GM23338 (cell line): ENCODE data around the gene MYO5A. TPM values are rescaled to one million over a fixed set of nuclear protein-coding genes. Genes with fewer than 3 reads are reported as not detected.

Source experiments
- ATAC-seq: fragments of 200-7000 bp; cut with Tn5 transposase; 3 replicates; pipeline ENCODE4 v1.9.1; 2020
- DNase-seq: peaks from one replicate; pipeline ENCODE4 v3.0.0-alpha.2; 2015; ENCODE audit warnings: low spot score
- H2AFZ ChIP-seq: fragments of 200-600 bp; sonication (generic); 2 replicates; pipeline ENCODE4 v1.8.0; 2016; ENCODE audit warnings: antibody characterized with exemption, mild to moderate bottlenecking, moderate library complexity
- H3F3A ChIP-seq: fragments of 200-600 bp; sonication (generic); replicated peaks from 2 replicates; pipeline ENCODE4 v1.8.0; 2017; ENCODE audit warnings: antibody characterized with exemption, mixed run types, low read depth
- H3K27ac ChIP-seq: fragments of 200-600 bp; sonication (generic); 2 replicates; pipeline ENCODE4 v1.6.1; 2016; ENCODE audit warnings: low read depth
- H3K27me3 ChIP-seq: fragments of 200-600 bp; sonication (generic); 2 replicates; pipeline ENCODE4 v1.8.0; 2016; ENCODE audit warnings: mild to moderate bottlenecking, mixed run types, moderate library complexity; ENCODE audit not compliant: insufficient read depth
- H3K36me3 ChIP-seq: fragments of 200-600 bp; sonication (generic); 2 replicates; pipeline ENCODE4 v1.8.0; 2016; ENCODE audit warnings: mild to moderate bottlenecking; ENCODE audit not compliant: insufficient read depth
- H3K4me1 ChIP-seq: fragments of 200-600 bp; sonication (generic); 2 replicates; pipeline ENCODE4 v1.8.0; 2016; ENCODE audit warnings: mild to moderate bottlenecking, moderate library complexity; ENCODE audit not compliant: insufficient read depth
- H3K4me2 ChIP-seq: fragments of 200-600 bp; sonication (generic); 2 replicates; pipeline ENCODE4 v1.7.1; 2017; ENCODE audit warnings: mixed run types
- H3K4me3 ChIP-seq: fragments of 200-600 bp; sonication (generic); 2 replicates; pipeline ENCODE4 v1.6.1; 2016; ENCODE audit warnings: mixed run types
- H3K79me2 ChIP-seq: fragments of 200-600 bp; sonication (generic); replicated peaks from 2 replicates; pipeline ENCODE4 v1.8.0; 2017; ENCODE audit warnings: mild to moderate bottlenecking; ENCODE audit not compliant: insufficient read depth
- H3K9me2 ChIP-seq: fragments of 200-600 bp; sonication (generic); 2 replicates; pipeline ENCODE4 v1.8.0; 2017; ENCODE audit not compliant: insufficient read depth
- H4K20me1 ChIP-seq: fragments of 200-600 bp; sonication (generic); replicated peaks from 2 replicates; pipeline ENCODE4 v1.8.0; 2017; ENCODE audit warnings: mild to moderate bottlenecking; ENCODE audit not compliant: insufficient read depth
- H3K27ac Mint-ChIP-seq: 2 replicates; pipeline ENCODE4 v1.8.0; 2020; ENCODE audit warnings: inconsistent platforms, mild to moderate bottlenecking, moderate library complexity, mixed read lengths
- H3K27me3 Mint-ChIP-seq: 3 replicates; pipeline ENCODE4 v1.8.0; 2022; ENCODE audit warnings: low read depth, mild to moderate bottlenecking, moderate library complexity, mixed read lengths, inconsistent platforms; ENCODE audit not compliant: insufficient read depth, poor library complexity
- H3K36me3 Mint-ChIP-seq: 3 replicates; pipeline ENCODE4 v1.8.0; 2021; ENCODE audit warnings: low read depth, mild to moderate bottlenecking, inconsistent platforms, moderate library complexity, mixed read lengths
- H3K4me1 Mint-ChIP-seq: 3 replicates; pipeline ENCODE4 v1.8.0; 2020; ENCODE audit warnings: mild to moderate bottlenecking, inconsistent platforms, mixed read lengths
- H3K4me3 Mint-ChIP-seq: 3 replicates; pipeline ENCODE4 v1.8.0; 2021; ENCODE audit warnings: moderate library complexity, mild to moderate bottlenecking, inconsistent platforms, mixed read lengths
- H3K9me3 Mint-ChIP-seq: 3 replicates; pipeline ENCODE4 v1.8.0; 2020; ENCODE audit warnings: moderate library complexity, mild to moderate bottlenecking, inconsistent platforms, mixed read lengths
- CREB1 ChIP-seq: fragments of 250-450 bp; sonication (Bioruptor Pico); IDR thresholded peaks from 2 replicates; pipeline ENCODE4 v1.5.0; 2020; ENCODE audit warnings: low read depth, mild to moderate bottlenecking, moderate library complexity
- CTCF ChIP-seq, 2 experiments: fragments of 200-600 bp in 1 of 2; sonication (generic) in 1 of 2; conservative IDR thresholded peaks; 2 replicates each; pipeline versions ENCODE4 v1.5.1 to v1.6.1; 2016 to 2017; ENCODE audit warnings: antibody characterized with exemption in 2 of 2, low read depth in 2 of 2, mild to moderate bottlenecking in 2 of 2, moderate library complexity in 1 of 2
- ETS1 ChIP-seq: IDR thresholded peaks from 2 replicates; pipeline ENCODE4 v1.6.1; 2016; ENCODE audit warnings: antibody characterized with exemption
- EZH2phosphoT487 ChIP-seq: fragments of 200-600 bp; sonication (generic); IDR thresholded peaks from one replicate; pipeline ENCODE4 v1.8.1; 2018; ENCODE audit warnings: antibody characterized with exemption; ENCODE audit not compliant: unreplicated experiment
- JUNB ChIP-seq: IDR thresholded peaks from one replicate; pipeline ENCODE4 v1.6.1; 2016; ENCODE audit warnings: antibody characterized with exemption; ENCODE audit not compliant: unreplicated experiment
- POLR2AphosphoS5 ChIP-seq: IDR thresholded peaks from 2 replicates; pipeline ENCODE4 v1.6.1; 2016; ENCODE audit warnings: antibody characterized with exemption, low read depth
- STAT1 ChIP-seq: IDR thresholded peaks from one replicate; pipeline ENCODE4 v1.6.1; 2016; ENCODE audit warnings: antibody characterized with exemption; ENCODE audit not compliant: unreplicated experiment
- ZNF114 ChIP-seq: fragments of 250-450 bp; sonication (Bioruptor Pico); IDR thresholded peaks from 2 replicates; pipeline ENCODE4 v1.5.0; 2020; ENCODE audit warnings: mild to moderate bottlenecking, moderate library complexity
- ZNF331 ChIP-seq: fragments of 250-450 bp; sonication (Bioruptor Pico); IDR thresholded peaks from 2 replicates; pipeline ENCODE4 v1.5.0; 2020; ENCODE audit warnings: low read depth, mild to moderate bottlenecking, moderate library complexity
- polyA plus RNA-seq: library from polyadenylated mRNA; unstranded; fragments of >200 nt; fragmentation: Nextera tagmentation; extraction: Ambion mirVana; gene quantifications from 2 replicates; pipeline ENCODE4 v1.2.1, GENCODE V29; 2016
- total RNA-seq: library from RNA; depleted of rRNA; stranded (reverse); fragments of >200 nt; shearing (Covaris generic); gene quantifications from 2 replicates; pipeline ENCODE4 v1.2.3, GENCODE V29; 2014
- TF ChIP-seq, protein P1 (sequence below): IDR thresholded peaks from one replicate; pipeline ENCODE4 v1.6.1; 2018; ENCODE audit warnings: antibody characterized with exemption; ENCODE audit not compliant: unreplicated experiment

Gene MYO5A
- total and polyA plus RNA-seq, 2 experiments from 2014 or later: 5.7 to 31.8 TPM

- no peak overlapping the region for H3K27ac Mint-ChIP-seq
- TF ChIP-seq ZNF331 (CRISPR knock-in tag) (no peak), ZNF114 (CRISPR knock-in tag) (no peak), POLR2AphosphoS5 (no peak)
- no peaks in the 10 kb centered on the region for H3K4me1 Mint-ChIP-seq
- Histone ChIP-seq H3K4me3 (no peak overlapping the region), H3K4me2 (no peak overlapping the region), H3F3A (no peaks in the 10 kb centered on the region), H4K20me1 (no peaks in the 10 kb centered on the region), H2AFZ (no peak overlapping the region), H3K27me3 (no peaks in the 10 kb centered on the region), H3K4me1 (no peaks in the 10 kb centered on the region), H3K79me2 (peaks cover 8% of the 10 kb centered on the region), H3K9me2 (no peaks in the 10 kb centered on the region), H3K36me3 (no peaks in the 10 kb centered on the region), H3K27ac (no peak overlapping the region)
- DNase-seq (no peak), ATAC-seq (no peak)
- H3K9me3 Mint-ChIP-seq: no peaks in the 10 kb centered on the region
- H3K36me3 Mint-ChIP-seq: no peaks in the 10 kb centered on the region
- peaks cover 2% of the 10 kb centered on the region for H3K27me3 Mint-ChIP-seq
- H3K4me3 Mint-ChIP-seq: no peak overlapping the region
Observed at GRCh38 chr15:52496175-52496574, 32.5 kb downstream of the MYO5A start.

GRCh38 chr15:52495125-52495524, 33.6 kb downstream of the MYO5A start:
- H3K4me1 ChIP-seq: no peaks in the 10 kb centered on the region
- H2AFZ ChIP-seq: no peak overlapping the region
- H3K4me3 ChIP-seq: no peak overlapping the region
- no peaks in the 10 kb centered on the region for H4K20me1 ChIP-seq
- DNase-seq (no peak), ATAC-seq (no peak)
- H3K36me3 Mint-ChIP-seq: no peaks in the 10 kb centered on the region
- TF ChIP-seq, protein P1, sequence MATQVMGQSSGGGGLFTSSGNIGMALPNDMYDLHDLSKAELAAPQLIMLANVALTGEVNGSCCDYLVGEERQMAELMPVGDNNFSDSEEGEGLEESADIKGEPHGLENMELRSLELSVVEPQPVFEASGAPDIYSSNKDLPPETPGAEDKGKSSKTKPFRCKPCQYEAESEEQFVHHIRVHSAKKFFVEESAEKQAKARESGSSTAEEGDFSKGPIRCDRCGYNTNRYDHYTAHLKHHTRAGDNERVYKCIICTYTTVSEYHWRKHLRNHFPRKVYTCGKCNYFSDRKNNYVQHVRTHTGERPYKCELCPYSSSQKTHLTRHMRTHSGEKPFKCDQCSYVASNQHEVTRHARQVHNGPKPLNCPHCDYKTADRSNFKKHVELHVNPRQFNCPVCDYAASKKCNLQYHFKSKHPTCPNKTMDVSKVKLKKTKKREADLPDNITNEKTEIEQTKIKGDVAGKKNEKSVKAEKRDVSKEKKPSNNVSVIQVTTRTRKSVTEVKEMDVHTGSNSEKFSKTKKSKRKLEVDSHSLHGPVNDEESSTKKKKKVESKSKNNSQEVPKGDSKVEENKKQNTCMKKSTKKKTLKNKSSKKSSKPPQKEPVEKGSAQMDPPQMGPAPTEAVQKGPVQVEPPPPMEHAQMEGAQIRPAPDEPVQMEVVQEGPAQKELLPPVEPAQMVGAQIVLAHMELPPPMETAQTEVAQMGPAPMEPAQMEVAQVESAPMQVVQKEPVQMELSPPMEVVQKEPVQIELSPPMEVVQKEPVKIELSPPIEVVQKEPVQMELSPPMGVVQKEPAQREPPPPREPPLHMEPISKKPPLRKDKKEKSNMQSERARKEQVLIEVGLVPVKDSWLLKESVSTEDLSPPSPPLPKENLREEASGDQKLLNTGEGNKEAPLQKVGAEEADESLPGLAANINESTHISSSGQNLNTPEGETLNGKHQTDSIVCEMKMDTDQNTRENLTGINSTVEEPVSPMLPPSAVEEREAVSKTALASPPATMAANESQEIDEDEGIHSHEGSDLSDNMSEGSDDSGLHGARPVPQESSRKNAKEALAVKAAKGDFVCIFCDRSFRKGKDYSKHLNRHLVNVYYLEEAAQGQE: no peak
- TF ChIP-seq EZH2phosphoT487 (no peak), ETS1 (no peak), CREB1 (CRISPR knock-in tag) (no peak), POLR2AphosphoS5 (no peak), JUNB (no peak), ZNF331 (CRISPR knock-in tag) (no peak), STAT1 (no peak), CTCF (conservative IDR thresholded peaks at IDR 0.05; ENCODE audit: low read depth in 2 of 2) (no peak)
- H3K27ac ChIP-seq: no peak overlapping the region
- no peaks in the 10 kb centered on the region for H3K9me2 ChIP-seq
- no peak overlapping the region for H3K4me3 Mint-ChIP-seq
- H3K27me3 ChIP-seq: no peaks in the 10 kb centered on the region
- peaks cover 11% of the 10 kb centered on the region for H3K79me2 ChIP-seq
- no peak overlapping the region for H3K4me2 ChIP-seq
- no peak overlapping the region for H3K27ac Mint-ChIP-seq
- H3K36me3 ChIP-seq: no peaks in the 10 kb centered on the region
- H3K4me1 Mint-ChIP-seq: no peaks in the 10 kb centered on the region
- H3K27me3 Mint-ChIP-seq: peaks cover 2% of the 10 kb centered on the region
- no peaks in the 10 kb centered on the region for H3F3A ChIP-seq
- H3K9me3 Mint-ChIP-seq: no peaks in the 10 kb centered on the region
